Smooth muscle cell (in vitro differentiated cells): ENCODE data around the gene TUNAR. TPM values are rescaled to one million over a fixed set of nuclear protein-coding genes. Genes with fewer than 3 reads are reported as not detected.

ENCODE experiments used
- DNase-seq: peaks from one replicate; lab custom pipeline; 2025; ENCODE audit not compliant: unreplicated experiment; lab: John Stamatoyannopoulos, UW
- H2AFZ ChIP-seq: fragments of 200-600 bp; sonication (generic); 2 replicates; pipeline ENCODE4 v1.6.0; 2016; ENCODE audit warnings: antibody characterized with exemption, low read depth, mild to moderate bottlenecking
- H3F3A ChIP-seq: fragments of 200-600 bp; sonication (generic); 2 replicates; pipeline ENCODE4 v1.6.0; 2017; ENCODE audit warnings: antibody characterized with exemption, low read depth
- H3K27ac ChIP-seq: fragments of 200-600 bp; sonication (generic); 2 replicates; pipeline ENCODE4 v1.5.1; 2016; ENCODE audit warnings: low read depth, mild to moderate bottlenecking
- H3K27me3 ChIP-seq: fragments of 200-600 bp; sonication (generic); 2 replicates; pipeline ENCODE4 v1.6.1; 2016; ENCODE audit warnings: low read depth, mild to moderate bottlenecking
- H3K36me3 ChIP-seq: fragments of 200-600 bp; sonication (generic); 2 replicates; pipeline ENCODE4 v1.5.1; 2016; ENCODE audit warnings: low read depth
- H3K4me1 ChIP-seq: fragments of 200-600 bp; sonication (generic); 2 replicates; pipeline ENCODE4 v1.5.1; 2016; ENCODE audit warnings: low read depth
- H3K4me2 ChIP-seq: fragments of 200-600 bp; sonication (generic); 2 replicates; pipeline ENCODE4 v1.6.0; 2016; ENCODE audit warnings: mild to moderate bottlenecking
- H3K4me3 ChIP-seq: fragments of 200-600 bp; sonication (generic); 2 replicates; pipeline ENCODE4 v1.5.1; 2016; ENCODE audit warnings: mild to moderate bottlenecking
- H3K79me2 ChIP-seq: fragments of 200-600 bp; sonication (generic); 2 replicates; pipeline ENCODE4 v1.6.0; 2016; ENCODE audit warnings: low read depth, mild to moderate bottlenecking
- H3K9ac ChIP-seq: fragments of 200-600 bp; sonication (generic); 2 replicates; pipeline ENCODE4 v1.6.0; 2016; ENCODE audit warnings: low read depth
- H3K9me3 ChIP-seq: fragments of 200-600 bp; sonication (generic); replicated peaks from 2 replicates; pipeline ENCODE4 v1.5.1; 2016; ENCODE audit warnings: low read depth
- H4K20me1 ChIP-seq: fragments of 200-600 bp; sonication (generic); 2 replicates; pipeline ENCODE4 v1.6.0; 2016; ENCODE audit warnings: low read depth
- WGBS: methylation state at CpG from one replicate; pipeline ENCODE4 v1.1.7; 2016; ENCODE audit warnings: low lambda C conversion rate; 5-methylcytosine and 5-hydroxymethylcytosine counted together
- polyA plus RNA-seq: library from polyadenylated mRNA; unstranded; fragments of >200 nt; fragmentation: Nextera tagmentation; extraction: Ambion mirVana; gene quantifications from 2 replicates; pipeline ENCODE4 v1.2.1, GENCODE V29; 2016
- total RNA-seq: library from RNA; depleted of rRNA; stranded (reverse); fragments of >200 nt; gene quantifications from 2 replicates; pipeline ENCODE4 v1.2.3, GENCODE V29; 2014
- TF ChIP-seq, protein P1 (sequence below): fragments of 200-600 bp; sonication (generic); IDR thresholded peaks from 2 replicates; pipeline ENCODE4 v1.5.1; 2017; ENCODE audit warnings: borderline replicate concordance, mild to moderate bottlenecking, antibody characterized with exemption; ENCODE audit not compliant: insufficient read depth, poor library complexity, severe bottlenecking

TUNAR gene
- total and polyA plus RNA-seq, 2 experiments from 2014 or later, result not detected

DNA sequence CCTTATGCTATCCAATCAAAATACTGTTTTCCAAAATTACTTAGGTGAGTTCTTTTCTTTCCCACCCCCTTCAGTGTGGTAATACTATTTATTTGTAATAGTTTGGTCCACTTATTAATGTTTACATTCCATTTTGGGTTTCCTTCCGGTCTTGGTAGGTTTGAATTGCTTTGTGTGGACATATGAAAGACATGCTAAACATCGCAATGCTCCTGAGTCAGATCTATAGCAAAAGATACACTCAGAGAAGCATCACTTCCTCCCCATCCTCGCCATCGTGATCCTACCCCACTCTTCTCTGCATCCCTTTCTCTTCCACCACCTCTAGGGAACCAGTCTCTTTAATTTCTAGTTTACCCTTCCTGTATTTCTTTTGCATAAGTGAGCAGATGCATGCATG, 30.0 kb downstream of the TUNAR start:
- no peaks in the 10 kb centered on the region for H3K27me3 ChIP-seq
- H3K36me3 ChIP-seq, result no peaks in the 10 kb centered on the region
- no peaks in the 10 kb centered on the region for H4K20me1 ChIP-seq
- H2AFZ ChIP-seq, result no peak overlapping the region
- no peak overlapping the region for H3K4me2 ChIP-seq
- H3K9ac ChIP-seq, result no peak overlapping the region
- no peak for DNase-seq
- no peaks in the 10 kb centered on the region for H3K4me1 ChIP-seq
- no peak overlapping the region for H3K27ac ChIP-seq
- H3K4me3 ChIP-seq, result no peak overlapping the region
- TF ChIP-seq, protein P1, sequence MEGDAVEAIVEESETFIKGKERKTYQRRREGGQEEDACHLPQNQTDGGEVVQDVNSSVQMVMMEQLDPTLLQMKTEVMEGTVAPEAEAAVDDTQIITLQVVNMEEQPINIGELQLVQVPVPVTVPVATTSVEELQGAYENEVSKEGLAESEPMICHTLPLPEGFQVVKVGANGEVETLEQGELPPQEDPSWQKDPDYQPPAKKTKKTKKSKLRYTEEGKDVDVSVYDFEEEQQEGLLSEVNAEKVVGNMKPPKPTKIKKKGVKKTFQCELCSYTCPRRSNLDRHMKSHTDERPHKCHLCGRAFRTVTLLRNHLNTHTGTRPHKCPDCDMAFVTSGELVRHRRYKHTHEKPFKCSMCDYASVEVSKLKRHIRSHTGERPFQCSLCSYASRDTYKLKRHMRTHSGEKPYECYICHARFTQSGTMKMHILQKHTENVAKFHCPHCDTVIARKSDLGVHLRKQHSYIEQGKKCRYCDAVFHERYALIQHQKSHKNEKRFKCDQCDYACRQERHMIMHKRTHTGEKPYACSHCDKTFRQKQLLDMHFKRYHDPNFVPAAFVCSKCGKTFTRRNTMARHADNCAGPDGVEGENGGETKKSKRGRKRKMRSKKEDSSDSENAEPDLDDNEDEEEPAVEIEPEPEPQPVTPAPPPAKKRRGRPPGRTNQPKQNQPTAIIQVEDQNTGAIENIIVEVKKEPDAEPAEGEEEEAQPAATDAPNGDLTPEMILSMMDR, result no peak
- no peaks in the 10 kb centered on the region for H3K9me3 ChIP-seq
- no peaks in the 10 kb centered on the region for H3K79me2 ChIP-seq
- H3F3A ChIP-seq, result no peaks in the 10 kb centered on the region
- 93% methylated on average over 4 of the region's 4 CpGs for WGBS

DNA sequence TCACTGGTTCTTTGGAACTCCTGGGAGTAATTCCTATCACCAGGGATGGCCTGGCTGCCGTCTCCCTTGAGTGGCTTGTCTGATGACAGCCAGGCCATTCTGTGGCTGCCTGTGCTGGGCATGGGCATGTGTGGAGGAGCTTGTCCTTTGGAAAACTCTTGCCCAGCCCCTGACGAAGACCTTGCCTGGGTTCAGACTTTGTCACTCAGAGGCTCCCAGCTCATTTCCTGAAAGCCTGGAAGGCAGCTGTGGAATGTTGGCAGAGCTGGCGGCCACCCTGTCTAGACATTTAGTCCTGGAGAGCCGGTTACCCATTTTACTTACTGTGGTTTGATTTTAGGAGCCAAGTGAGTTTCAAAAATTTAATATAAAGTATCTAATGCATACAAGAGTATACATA, 34.0 kb downstream of the TUNAR start:
- H3K9me3 ChIP-seq, result no peaks in the 10 kb centered on the region
- no peak overlapping the region for H3K4me2 ChIP-seq
- no peak overlapping the region for H3K9ac ChIP-seq
- TF ChIP-seq, protein P1, result no peak
- 38% methylated on average over 4 of the region's 4 CpGs for WGBS
- no peak overlapping the region for H3K4me3 ChIP-seq
- no peaks in the 10 kb centered on the region for H3K79me2 ChIP-seq
- H3K27me3 ChIP-seq, result no peaks in the 10 kb centered on the region
- H3K36me3 ChIP-seq, result no peaks in the 10 kb centered on the region
- no peak overlapping the region for H3K27ac ChIP-seq
- no peak overlapping the region for H2AFZ ChIP-seq
- H3K4me1 ChIP-seq, result no peaks in the 10 kb centered on the region
- no peaks in the 10 kb centered on the region for H4K20me1 ChIP-seq
- no peak for DNase-seq
- no peaks in the 10 kb centered on the region for H3F3A ChIP-seq

DNA sequence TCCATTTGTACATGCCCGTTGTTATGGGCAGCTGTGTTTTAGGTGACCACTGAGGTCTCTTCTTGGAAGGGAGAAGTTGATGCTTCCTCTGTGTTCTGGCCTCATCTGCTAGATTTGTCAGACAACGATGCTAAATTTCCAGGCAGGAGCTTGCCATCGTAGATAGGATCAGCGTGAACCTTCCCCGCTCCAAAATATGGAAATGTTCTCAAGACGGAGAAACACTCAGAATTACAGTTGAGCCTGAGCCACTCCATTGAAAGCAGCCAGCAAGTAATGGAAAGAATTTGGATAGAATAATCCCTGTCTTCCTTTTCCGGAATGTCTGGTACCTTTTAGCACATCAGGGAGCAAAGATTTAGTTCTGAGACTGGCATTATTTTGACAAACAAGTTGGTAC, 34.8 kb downstream of the TUNAR start:
- H3F3A ChIP-seq, result no peaks in the 10 kb centered on the region
- H3K9ac ChIP-seq, result no peak overlapping the region
- whole genome bisulfite sequencing, result 66% methylated on average over 7 of the region's 7 CpGs
- no peak overlapping the region for H2AFZ ChIP-seq
- H3K36me3 ChIP-seq, result no peaks in the 10 kb centered on the region
- H4K20me1 ChIP-seq, result no peaks in the 10 kb centered on the region
- no peak for DNase-seq
- no peaks in the 10 kb centered on the region for H3K9me3 ChIP-seq
- H3K4me1 ChIP-seq, result no peaks in the 10 kb centered on the region
- no peaks in the 10 kb centered on the region for H3K27me3 ChIP-seq
- H3K79me2 ChIP-seq, result no peaks in the 10 kb centered on the region
- no peak overlapping the region for H3K4me3 ChIP-seq
- TF ChIP-seq, protein P1, result no peak
- H3K27ac ChIP-seq, result no peak overlapping the region
- no peak overlapping the region for H3K4me2 ChIP-seq

DNA sequence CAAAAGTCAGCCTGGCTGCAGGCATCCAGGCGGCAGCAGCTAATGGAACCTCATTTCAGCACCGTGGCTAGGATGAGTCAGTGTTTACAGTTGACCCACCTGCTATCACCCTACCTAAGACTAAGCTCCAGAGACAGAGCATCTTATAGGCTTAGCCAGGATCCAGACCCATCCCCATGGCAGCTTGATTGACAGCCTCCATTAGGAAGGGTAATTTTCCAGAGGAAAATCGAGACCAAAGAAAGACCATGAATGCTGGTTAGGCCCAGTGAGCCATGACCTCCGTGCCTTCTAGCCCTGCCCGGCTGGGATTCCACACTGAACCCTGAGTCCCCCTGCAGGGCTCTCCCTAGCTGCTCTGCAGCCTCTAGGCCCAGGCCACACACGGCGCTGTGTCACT, 38.7 kb downstream of the TUNAR start:
- H4K20me1 ChIP-seq, result no peaks in the 10 kb centered on the region
- H3F3A ChIP-seq, result no peaks in the 10 kb centered on the region
- no peak for DNase-seq
- H3K79me2 ChIP-seq, result no peaks in the 10 kb centered on the region
- no peak overlapping the region for H2AFZ ChIP-seq
- peaks cover 13% of the 10 kb centered on the region for H3K4me1 ChIP-seq
- no peak overlapping the region for H3K4me3 ChIP-seq
- H3K9ac ChIP-seq, result no peak overlapping the region
- no peaks in the 10 kb centered on the region for H3K27me3 ChIP-seq
- TF ChIP-seq, protein P1, result no peak
- H3K36me3 ChIP-seq, result no peaks in the 10 kb centered on the region
- H3K9me3 ChIP-seq, result no peaks in the 10 kb centered on the region
- 54% methylated on average over 7 of the region's 7 CpGs for WGBS
- H3K4me2 ChIP-seq, result no peak overlapping the region
- no peak overlapping the region for H3K27ac ChIP-seq
